ENCODE measurements around the gene NUDT16L1. TPM values are rescaled to one million over a fixed set of nuclear protein-coding genes. Genes with fewer than 3 reads are reported as not detected.

Gene NUDT16L1
- total RNA-seq, 1 experiment from 2014 or later = 49.9 TPM

GRCh38 chr16:4664538-4665418, 28.6 kb upstream of the NUDT16L1 start:
- no peak for DNase-seq
- TF ChIP-seq CTCF (conservative IDR thresholded peaks at IDR 0.05; ENCODE audit: low read depth, low read length) (no peak), EZH2 (IDR thresholded peaks at IDR 0.05; ENCODE audit: low read length, unreplicated experiment) (no peak), EZH2phosphoT487 (IDR thresholded peaks at IDR 0.05; ENCODE audit: borderline replicate concordance, low read length) (no peak)
- Histone ChIP-seq H3K27me3 (ENCODE audit: low read length) (no peaks in the 10 kb centered on the region), H3K36me3 (ENCODE audit: low read depth, low read length) (peaks cover 7% of the 10 kb centered on the region), H3K4me2 (ENCODE audit: low read length) (no peak overlapping the region), H4K20me1 (ENCODE audit: low read length) (no peaks in the 10 kb centered on the region), H3K9me2 (replicated peaks; ENCODE audit: low read length) (no peaks in the 10 kb centered on the region), H3K27ac (ENCODE audit: low read length) (no peak overlapping the region), H3K4me3 (ENCODE audit: low read length) (no peak overlapping the region), H3K4me1 (ENCODE audit: insufficient read depth, low read length) (no peaks in the 10 kb centered on the region; the same call in 1 of the 2 replicates), H3K9me3 (ENCODE audit: low read length) (no peaks in the 10 kb centered on the region), H3K9ac (ENCODE audit: low read length) (no peak overlapping the region), H2AFZ (ENCODE audit: low read length) (no peak overlapping the region), H3F3A (ENCODE audit: low read length, unreplicated experiment) (no peaks in the 10 kb centered on the region), H3K79me2 (ENCODE audit: low read length) (no peaks in the 10 kb centered on the region)
- intact Hi-C loops (cut with micrococcal nuclease) = no loop called here
- CTCF ChIA-PET = no interaction called here
- peak; percentile 36 for ATAC-seq
- no TSS peak for BruUV-seq (replicated peaks)
- POLR2A ChIA-PET (ENCODE audit: unreplicated experiment) = no interaction called here

GRCh38 chr16:4666537-4667202, 26.7 kb upstream of the NUDT16L1 start:
- H3K9me3 ChIP-seq (ENCODE audit: low read length) = no peaks in the 10 kb centered on the region
- DNase-seq (no peak), ATAC-seq (no peak)
- ChIA-PET POLR2A (ENCODE audit: unreplicated experiment) (no interaction called here), CTCF (no interaction called here)
- H3K79me2 ChIP-seq (ENCODE audit: low read length) = no peaks in the 10 kb centered on the region
- no TSS peak for BruUV-seq (replicated peaks)
- no peak overlapping the region for H3K27ac ChIP-seq (ENCODE audit: low read length)
- no peaks in the 10 kb centered on the region; the same call in 1 of the 2 replicates for H3K4me1 ChIP-seq (ENCODE audit: insufficient read depth, low read length)
- no peak overlapping the region for H2AFZ ChIP-seq (ENCODE audit: low read length)
- no peak overlapping the region for H3K4me2 ChIP-seq (ENCODE audit: low read length)
- TF ChIP-seq EZH2phosphoT487 (IDR thresholded peaks at IDR 0.05; ENCODE audit: borderline replicate concordance, low read length) (no peak), CTCF (conservative IDR thresholded peaks at IDR 0.05; ENCODE audit: low read depth, low read length) (no peak), EZH2 (IDR thresholded peaks at IDR 0.05; ENCODE audit: low read length, unreplicated experiment) (no peak)
- no peaks in the 10 kb centered on the region for H3F3A ChIP-seq (ENCODE audit: low read length, unreplicated experiment)
- no peaks in the 10 kb centered on the region for H4K20me1 ChIP-seq (ENCODE audit: low read length)
- intact Hi-C loops (cut with micrococcal nuclease) = no loop called here
- H3K27me3 ChIP-seq (ENCODE audit: low read length) = no peaks in the 10 kb centered on the region
- H3K9me2 ChIP-seq (replicated peaks; ENCODE audit: low read length) = no peaks in the 10 kb centered on the region
- no peak overlapping the region for H3K9ac ChIP-seq (ENCODE audit: low read length)
- no peak overlapping the region for H3K4me3 ChIP-seq (ENCODE audit: low read length)
- peaks cover 7% of the 10 kb centered on the region for H3K36me3 ChIP-seq (ENCODE audit: low read depth, low read length)

All from PC-3 (cell line).